Measurements from ENCODE around the gene LENG1.

- no peak for TF ChIP-seq EP300 (IDR thresholded peaks at IDR 0.05)
- no peak for TF ChIP-seq CTCF (IDR thresholded peaks at IDR 0.05)
- TF ChIP-seq POLR2A (IDR thresholded peaks at IDR 0.05), result no peak
Observed at GRCh38 chr19:54179262-54179852, 19.8 kb upstream of the LENG1 start.
